Measurements from ENCODE around the gene RNF13.

DNA sequence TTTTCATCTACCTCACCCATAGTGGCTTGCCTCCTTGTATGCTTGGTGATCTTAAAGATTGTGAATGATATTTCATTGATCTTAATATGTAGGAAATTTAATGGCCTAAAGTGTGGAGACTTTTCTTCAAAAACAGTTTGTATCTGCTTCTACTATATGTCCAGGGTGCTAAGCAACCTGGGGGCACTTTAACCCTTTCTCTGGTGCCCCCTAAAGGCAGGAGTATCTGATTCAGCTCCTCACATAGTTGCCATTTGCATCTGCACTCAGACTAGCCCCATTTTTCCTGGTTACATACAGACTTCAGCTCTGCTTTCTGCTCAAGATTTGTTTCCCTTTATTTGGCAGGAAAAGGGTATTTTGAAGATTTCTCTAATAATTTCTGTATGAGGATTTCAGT, 162.9 kb downstream of the RNF13 start:
- no peak for TF ChIP-seq POLR2A (IDR thresholded peaks at IDR 0.05)
- TF ChIP-seq, protein P1, sequence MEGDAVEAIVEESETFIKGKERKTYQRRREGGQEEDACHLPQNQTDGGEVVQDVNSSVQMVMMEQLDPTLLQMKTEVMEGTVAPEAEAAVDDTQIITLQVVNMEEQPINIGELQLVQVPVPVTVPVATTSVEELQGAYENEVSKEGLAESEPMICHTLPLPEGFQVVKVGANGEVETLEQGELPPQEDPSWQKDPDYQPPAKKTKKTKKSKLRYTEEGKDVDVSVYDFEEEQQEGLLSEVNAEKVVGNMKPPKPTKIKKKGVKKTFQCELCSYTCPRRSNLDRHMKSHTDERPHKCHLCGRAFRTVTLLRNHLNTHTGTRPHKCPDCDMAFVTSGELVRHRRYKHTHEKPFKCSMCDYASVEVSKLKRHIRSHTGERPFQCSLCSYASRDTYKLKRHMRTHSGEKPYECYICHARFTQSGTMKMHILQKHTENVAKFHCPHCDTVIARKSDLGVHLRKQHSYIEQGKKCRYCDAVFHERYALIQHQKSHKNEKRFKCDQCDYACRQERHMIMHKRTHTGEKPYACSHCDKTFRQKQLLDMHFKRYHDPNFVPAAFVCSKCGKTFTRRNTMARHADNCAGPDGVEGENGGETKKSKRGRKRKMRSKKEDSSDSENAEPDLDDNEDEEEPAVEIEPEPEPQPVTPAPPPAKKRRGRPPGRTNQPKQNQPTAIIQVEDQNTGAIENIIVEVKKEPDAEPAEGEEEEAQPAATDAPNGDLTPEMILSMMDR (IDR thresholded peaks at IDR 0.05), result no peak
